GM12801 (cell line): ENCODE measurements around the gene CALCB.

ENCODE experiments used
- TF ChIP-seq, protein P1 (sequence below): IDR thresholded peaks from one replicate; pipeline ENCODE4 v1.5.1; 2011; ENCODE audit warnings: control low read depth; ENCODE audit not compliant: insufficient read length; ENCODE audit errors: extremely low read depth

The CALCB gene

DNA sequence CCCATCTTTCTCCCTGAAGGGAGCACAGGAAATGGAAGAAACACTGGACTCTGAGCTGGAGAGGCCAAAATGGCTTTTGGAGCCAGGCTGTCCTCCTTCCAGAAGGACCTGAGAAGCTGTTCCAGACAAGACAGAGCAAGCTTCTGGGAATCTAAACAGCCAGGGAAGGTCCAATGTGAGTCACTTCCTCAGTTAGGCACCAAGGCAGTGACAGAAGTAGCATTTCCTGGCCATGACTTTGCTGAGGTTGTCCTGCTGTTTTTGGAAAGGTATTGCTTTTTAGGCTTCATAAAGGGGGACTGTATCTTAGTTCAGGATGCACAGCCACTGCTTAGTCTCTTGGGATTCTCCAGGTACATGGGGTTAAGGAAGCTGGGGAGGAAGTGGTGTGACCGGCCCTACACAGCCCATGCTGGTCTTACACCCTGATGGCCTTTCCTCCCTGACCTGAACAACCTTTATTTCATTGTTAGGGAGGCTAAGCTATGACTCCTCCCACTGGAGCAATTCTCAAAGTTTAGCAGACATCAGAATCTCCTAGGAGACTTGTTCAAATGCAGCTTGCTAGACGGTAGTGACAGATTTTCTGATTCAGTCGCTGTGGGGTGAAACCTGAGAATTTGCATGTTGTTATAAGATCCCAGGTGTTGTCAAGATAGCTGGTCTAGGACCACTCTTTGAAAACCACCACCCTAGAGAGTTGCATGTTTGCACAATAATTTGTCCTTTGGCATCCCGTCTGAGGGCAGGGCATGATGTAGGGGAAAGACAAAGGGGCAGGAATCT, 34.5 kb downstream of the CALCB start:
- TF ChIP-seq, protein P1, sequence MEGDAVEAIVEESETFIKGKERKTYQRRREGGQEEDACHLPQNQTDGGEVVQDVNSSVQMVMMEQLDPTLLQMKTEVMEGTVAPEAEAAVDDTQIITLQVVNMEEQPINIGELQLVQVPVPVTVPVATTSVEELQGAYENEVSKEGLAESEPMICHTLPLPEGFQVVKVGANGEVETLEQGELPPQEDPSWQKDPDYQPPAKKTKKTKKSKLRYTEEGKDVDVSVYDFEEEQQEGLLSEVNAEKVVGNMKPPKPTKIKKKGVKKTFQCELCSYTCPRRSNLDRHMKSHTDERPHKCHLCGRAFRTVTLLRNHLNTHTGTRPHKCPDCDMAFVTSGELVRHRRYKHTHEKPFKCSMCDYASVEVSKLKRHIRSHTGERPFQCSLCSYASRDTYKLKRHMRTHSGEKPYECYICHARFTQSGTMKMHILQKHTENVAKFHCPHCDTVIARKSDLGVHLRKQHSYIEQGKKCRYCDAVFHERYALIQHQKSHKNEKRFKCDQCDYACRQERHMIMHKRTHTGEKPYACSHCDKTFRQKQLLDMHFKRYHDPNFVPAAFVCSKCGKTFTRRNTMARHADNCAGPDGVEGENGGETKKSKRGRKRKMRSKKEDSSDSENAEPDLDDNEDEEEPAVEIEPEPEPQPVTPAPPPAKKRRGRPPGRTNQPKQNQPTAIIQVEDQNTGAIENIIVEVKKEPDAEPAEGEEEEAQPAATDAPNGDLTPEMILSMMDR: no peak

DNA sequence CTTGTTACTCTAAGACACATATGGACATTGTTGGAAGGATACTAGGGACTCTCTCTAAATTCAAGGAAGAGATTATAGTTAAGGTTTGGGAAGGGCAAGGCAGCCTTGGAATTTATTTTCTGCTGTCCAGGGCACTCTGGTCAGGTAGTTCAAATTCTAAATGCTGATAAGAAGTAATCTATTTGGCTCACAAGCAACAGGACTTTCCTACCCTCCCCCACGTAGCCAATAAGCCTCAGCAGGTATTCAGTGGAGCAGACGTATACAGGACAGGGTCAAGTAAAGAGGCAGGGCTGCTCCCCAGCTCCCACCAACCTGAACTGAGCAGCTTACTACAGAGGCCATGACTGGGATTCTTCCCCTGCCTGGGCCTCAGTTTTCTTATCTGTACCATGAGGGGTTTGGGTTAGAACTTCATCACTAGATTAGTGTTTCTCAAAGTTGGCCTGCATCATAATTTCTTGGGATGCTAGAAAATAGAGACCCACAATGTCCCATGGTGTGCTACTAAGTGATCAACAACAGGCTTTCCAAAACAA, 35.3 kb downstream of the CALCB start:
- TF ChIP-seq, protein P1: no peak

DNA sequence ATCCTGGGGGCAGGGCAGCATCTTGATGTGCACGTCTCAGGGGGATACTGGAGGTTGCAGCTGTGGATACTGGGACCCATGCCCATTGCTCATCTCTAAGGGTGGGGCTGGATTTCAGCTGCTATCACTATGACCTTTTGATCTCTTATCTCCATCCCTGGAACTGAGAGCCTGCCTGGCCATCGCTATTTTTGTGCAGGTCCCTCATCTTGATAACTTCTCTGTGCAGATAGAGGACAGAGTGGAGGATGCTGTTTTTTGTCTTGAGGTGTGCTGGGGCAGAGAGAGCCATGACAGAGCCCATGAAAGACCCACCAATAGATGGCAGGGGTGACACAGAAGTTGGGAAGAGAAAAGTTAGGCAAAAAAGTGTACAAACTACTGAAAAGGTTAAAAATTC, 36.2 kb downstream of the CALCB start:
- TF ChIP-seq, protein P1: no peak

- TF ChIP-seq, protein P1: no peak
Observed at GRCh38 chr11:15111215-15111614, 37.8 kb downstream of the CALCB start.

GRCh38 chr11:15112131-15112541, 38.7 kb downstream of the CALCB start:
- TF ChIP-seq, protein P1: no peak

- TF ChIP-seq, protein P1: no peak
Observed at GRCh38 chr11:15113381-15113780, 40.0 kb downstream of the CALCB start.

DNA sequence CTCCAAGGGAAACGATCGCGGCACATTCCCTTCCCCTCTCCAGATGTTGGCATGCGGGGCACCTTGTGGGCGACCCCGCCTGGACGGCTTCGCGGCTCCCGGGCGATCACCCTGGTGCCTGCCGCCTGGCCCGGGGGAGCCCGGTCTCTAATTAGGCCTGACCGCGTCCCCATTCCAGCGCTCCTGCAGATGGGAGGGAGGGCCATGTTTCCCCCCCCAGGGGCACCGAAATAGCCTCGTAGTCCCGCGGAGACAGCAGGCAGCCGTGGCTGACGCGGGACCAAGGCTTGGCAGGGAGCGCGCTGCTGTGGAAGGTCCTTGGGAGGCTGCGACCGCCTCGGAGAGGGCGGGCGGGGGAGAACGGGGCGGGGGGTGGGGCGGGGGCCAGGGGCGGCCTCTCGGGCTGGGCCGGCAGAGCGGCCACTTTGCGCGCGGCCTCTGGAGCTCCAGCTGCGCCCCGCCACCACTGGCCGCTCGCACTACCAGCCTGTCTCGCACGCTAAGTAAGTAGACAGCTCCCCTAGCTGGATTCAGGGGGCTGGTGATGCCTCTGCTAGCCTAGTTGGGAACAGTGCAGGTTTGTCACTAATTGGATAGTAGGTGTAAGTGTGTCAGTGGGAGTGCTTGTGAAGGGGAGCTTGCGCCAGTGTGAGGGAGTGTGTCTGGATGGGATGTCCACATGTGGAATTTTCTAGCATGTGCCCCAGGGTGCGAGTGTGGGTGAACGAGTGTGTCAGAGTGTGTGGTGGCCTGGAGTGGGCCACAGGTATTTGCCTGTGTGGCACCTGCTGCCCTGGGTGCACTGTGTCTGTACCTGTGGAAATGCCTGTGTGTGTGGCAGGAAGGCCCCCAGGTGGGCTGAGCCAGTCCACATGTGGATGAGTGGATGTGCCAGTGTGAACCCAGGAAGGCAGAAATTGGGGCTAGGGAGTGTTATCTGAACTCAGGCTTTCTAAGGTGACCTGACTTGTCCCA, 41.4 kb downstream of the CALCB start, which contains the start of gene INSC:
Gene INSC (plus strand): TSS at position 423 of the 975 bp plus-strand sequence. CDS start 34,252 bp downstream, outside the sequence.
- TF ChIP-seq, protein P1: no peak
